ENCODE results near the gene APC.
"Not testable (repeated sequence)": the region's sequence is repeated elsewhere in the genome, so short reads cannot be mapped to it uniquely, and the experiment has no call there.

APC gene

DNA sequence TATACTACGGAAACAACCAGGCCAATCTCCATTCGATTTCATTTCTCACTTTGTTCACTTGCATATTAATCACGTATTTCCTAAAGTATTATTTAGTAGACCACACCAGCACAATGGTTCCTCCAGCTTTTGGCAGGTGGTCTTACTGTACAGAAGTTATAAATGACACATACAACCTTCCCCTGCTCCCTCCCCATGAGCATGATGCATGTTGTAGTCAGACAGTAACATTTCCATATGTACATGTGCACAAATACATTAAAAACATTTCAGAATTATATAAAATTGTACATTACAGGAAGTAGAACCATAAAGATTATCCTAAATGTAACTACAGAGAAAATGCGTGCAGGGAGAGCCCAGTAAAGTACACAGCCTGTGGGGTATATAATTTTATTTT, 140.4 kb downstream of the APC start:
- ATAC-seq (no peak), DNase-seq (no peak)
- H3K4me3 Mint-ChIP-seq: no peak overlapping the region
- no peaks in the 10 kb centered on the region for H3K9me3 Mint-ChIP-seq
- H3K4me1 Mint-ChIP-seq: peaks cover 34% of the 10 kb centered on the region
- H3K27ac Mint-ChIP-seq: peak overlapping the region in 1 of 2 donors; percentile 14
- no peaks in the 10 kb centered on the region for H3K27me3 Mint-ChIP-seq

- H3K9me3 Mint-ChIP-seq: no peaks in the 10 kb centered on the region
- no peaks in the 10 kb centered on the region for H3K27me3 Mint-ChIP-seq
- peak; percentile 93 for ATAC-seq
- peaks cover 29% of the 10 kb centered on the region for H3K4me1 Mint-ChIP-seq
- peak overlapping the region; percentile 28 to 54 for H3K4me3 Mint-ChIP-seq
- peak; percentile 57 to 67 for DNase-seq
- H3K27ac Mint-ChIP-seq: peak overlapping the region; percentile 86 to 88
Observed at GRCh38 chr5:112878760-112879159, 141.1 kb downstream of the APC start.

DNA sequence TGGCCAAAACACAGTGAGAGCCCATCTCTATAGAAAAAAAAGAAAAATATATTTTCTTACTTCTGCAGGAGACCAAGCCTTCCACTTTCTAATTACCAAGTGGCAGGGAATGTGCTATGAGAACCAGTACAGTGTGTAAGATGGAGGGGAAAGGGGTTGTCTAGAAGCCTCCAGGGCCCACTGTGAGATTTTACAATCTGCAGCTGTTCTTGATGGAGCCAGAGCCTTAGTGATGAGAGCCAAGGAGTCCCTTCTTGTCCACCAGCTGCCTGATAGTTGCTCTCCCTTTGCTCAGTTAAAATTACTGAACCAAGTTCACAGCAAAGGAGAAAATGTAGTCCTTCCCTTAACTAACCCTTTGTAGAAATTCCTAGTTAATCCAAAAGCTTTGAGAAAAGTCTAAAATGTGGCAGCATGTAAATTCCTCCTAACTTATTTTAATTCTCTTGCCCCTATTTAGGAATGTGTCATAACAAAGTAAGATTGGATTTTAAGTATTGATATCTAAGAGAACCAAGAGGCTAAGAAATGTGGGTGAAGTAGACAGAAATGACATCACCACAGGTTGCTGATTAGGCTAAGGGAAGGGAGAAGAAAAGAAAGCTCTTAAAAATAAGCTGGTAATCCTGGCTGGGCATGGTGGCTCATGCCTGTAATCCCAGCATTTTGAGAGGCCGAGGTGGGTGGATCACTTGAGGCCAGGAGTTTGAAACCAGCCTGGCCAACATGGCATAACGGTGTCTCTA, 142.7 kb downstream of the APC start:
- Mint-ChIP-seq H3K27me3 (no peaks in the 10 kb centered on the region), H3K9me3 (no peaks in the 10 kb centered on the region), H3K27ac (peak overlapping the region in 1 of 2 donors; percentile 82), H3K4me1 (peaks cover 26% of the 10 kb centered on the region), H3K4me3 (no peak overlapping the region)
- DNase-seq (no peak), ATAC-seq (no peak)

DNA sequence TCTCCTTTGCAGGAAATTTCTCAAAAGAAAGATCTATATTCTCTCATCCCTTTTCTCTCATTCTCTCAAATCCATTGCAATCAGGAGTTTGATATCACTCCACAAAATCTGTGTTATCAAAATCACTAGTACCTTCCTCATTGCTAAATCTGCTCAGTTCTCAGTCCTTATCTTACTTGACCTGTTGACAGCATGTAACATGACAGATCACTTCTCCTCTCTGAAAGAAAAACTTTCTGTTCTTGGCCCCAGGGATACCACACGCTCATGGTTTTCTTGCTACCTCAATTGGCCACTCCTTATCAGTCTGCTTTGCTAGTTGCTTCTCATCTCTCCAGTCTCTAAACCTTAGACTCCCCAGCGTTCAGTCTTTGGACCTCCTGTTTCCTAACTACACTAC, 145.5 kb downstream of the APC start:
- no peak for DNase-seq
- Mint-ChIP-seq H3K27ac (no peak overlapping the region), H3K4me1 (peaks cover 21% of the 10 kb centered on the region), H3K27me3 (no peaks in the 10 kb centered on the region), H3K4me3 (no peak overlapping the region), H3K9me3 (no peaks in the 10 kb centered on the region)
- no peak for ATAC-seq

DNA sequence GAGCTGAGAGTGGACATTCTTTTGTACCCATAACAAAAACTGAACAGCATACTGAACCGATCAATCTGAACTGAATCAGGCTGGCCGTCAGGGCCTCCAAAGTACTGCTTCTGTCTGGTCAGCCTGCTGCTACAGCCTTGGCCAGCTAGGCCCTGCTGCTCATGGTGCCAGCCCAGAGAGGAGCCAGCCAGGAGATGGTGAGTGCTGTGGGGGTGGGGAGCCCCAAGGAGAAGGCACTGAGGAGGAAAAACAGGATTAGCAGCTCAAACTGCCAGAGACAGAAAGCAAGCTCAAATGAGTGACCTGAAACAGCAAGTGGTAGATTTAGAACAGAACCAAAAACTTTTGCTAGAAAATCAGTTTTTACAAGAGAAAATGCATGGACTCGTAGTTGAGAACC, 147.3 kb downstream of the APC start:
- Mint-ChIP-seq H3K27ac (no peak overlapping the region), H3K4me3 (no peak overlapping the region)

DNA sequence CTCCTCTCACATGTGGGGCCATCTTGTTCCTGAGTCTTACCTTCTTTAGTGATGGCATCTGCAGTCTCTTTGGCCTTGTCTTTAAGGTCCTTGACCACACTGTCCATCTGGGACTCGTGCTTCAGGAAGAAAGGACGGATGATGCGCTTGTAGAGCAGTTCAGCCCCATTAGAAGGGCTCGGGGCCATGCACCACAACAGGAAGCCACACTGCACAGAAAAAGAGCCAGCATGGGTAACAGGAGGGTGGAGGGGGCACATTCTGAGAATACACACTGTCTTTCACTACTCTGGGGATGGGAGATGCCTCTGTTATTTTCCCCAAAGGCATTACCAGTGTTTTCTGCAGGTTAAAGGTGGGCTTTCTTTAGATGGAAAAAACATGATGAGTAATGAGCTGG, 149.3 kb downstream of the APC start:
- peaks cover 4 to 6% of the 10 kb centered on the region in 2 donors for H3K9me3 Mint-ChIP-seq
- peak; percentile 76 for ATAC-seq
- peaks cover 13% of the 10 kb centered on the region for H3K4me1 Mint-ChIP-seq
- no peak for DNase-seq
- no peak overlapping the region for H3K27ac Mint-ChIP-seq
- no peaks in the 10 kb centered on the region for H3K27me3 Mint-ChIP-seq
- peak overlapping the region; percentile 9 to 16 for H3K4me3 Mint-ChIP-seq

More for the DNA sequence above, 147.3 kb downstream of the APC start:
- no peak for ATAC-seq
- Mint-ChIP-seq H3K9me3 (peaks cover 4 to 6% of the 10 kb centered on the region in 2 donors), H3K4me1 (peaks cover 13% of the 10 kb centered on the region), H3K27me3 (no peaks in the 10 kb centered on the region)
- no peak for DNase-seq

- H3K4me3 Mint-ChIP-seq, ATAC-seq, H3K9me3 Mint-ChIP-seq, DNase-seq, H3K4me1 Mint-ChIP-seq, H3K27me3 Mint-ChIP-seq, H3K27ac Mint-ChIP-seq: not testable (repeated sequence)
Observed at GRCh38 chr5:112892066-112892465, 154.4 kb downstream of the APC start.

- Mint-ChIP-seq H3K27ac (no peak overlapping the region), H3K4me3 (no peak overlapping the region), H3K4me1 (peaks cover 6% of the 10 kb centered on the region), H3K9me3 (peaks cover 4 to 6% of the 10 kb centered on the region in 2 donors), H3K27me3 (no peaks in the 10 kb centered on the region)
- DNase-seq (no peak), ATAC-seq (no peak)
Observed at GRCh38 chr5:112892776-112893175, 155.1 kb downstream of the APC start.

DNA sequence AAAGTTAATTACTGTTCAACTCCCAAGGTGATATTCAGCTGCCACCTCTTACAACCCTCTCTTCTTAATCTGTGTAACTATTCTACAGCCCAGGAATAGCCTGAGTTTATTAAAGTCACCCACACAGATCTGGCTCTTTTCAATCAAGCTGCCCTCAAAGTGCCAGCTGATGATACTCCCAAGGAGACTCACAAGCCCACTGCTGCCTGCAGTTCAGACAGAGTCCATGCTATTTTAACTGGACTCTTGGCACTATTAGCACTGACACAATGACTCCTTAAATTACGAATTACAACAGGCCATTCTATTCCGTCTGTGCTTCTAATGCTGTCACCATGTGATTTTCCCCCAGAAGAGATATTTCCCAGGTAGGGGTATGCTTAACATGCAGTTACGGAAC, 158.0 kb downstream of the APC start:
- no peak for ATAC-seq
- Mint-ChIP-seq H3K27ac (no peak overlapping the region), H3K4me1 (no peaks in the 10 kb centered on the region), H3K27me3 (no peaks in the 10 kb centered on the region), H3K9me3 (no peaks in the 10 kb centered on the region), H3K4me3 (no peak overlapping the region)
- no peak for DNase-seq
